Esophagus (tissue), 2 donors: ENCODE data around the gene PSTPIP2. TPM values are rescaled to one million over a fixed set of nuclear protein-coding genes. Genes with fewer than 3 reads are reported as not detected.

Experiments
- H3K27ac ChIP-seq, 2 donors: one replicate each; pipeline ENCODE4 v1.5.1; 2013; ENCODE audit warnings: low read depth in 2 of 2, mild to moderate bottlenecking in 2 of 2, inconsistent platforms in 1 of 2, low read length in 1 of 2, moderate library complexity in 1 of 2
- H3K27me3 ChIP-seq, 2 donors: one replicate each; pipeline ENCODE4 v1.6.1; 2013; ENCODE audit warnings: low read length in 2 of 2, control low read depth in 1 of 2, mild to moderate bottlenecking in 1 of 2; ENCODE audit not compliant: insufficient read depth in 2 of 2, control insufficient read depth in 1 of 2
- H3K36me3 ChIP-seq, 2 donors: one replicate each; pipeline ENCODE4 v1.6.1; 2013; ENCODE audit warnings: low read length in 1 of 2; ENCODE audit not compliant: control insufficient read depth in 2 of 2, insufficient read depth in 2 of 2
- H3K4me1 ChIP-seq, 2 donors: one replicate each; pipeline ENCODE4 v1.6.1; 2013; ENCODE audit warnings: low read length in 1 of 2; ENCODE audit not compliant: control insufficient read depth in 2 of 2, insufficient read depth in 2 of 2
- H3K4me3 ChIP-seq, 2 donors: one replicate each; pipeline ENCODE4 v1.5.1; 2013; ENCODE audit warnings: low read length in 2 of 2, mild to moderate bottlenecking in 2 of 2, low read depth in 1 of 2, moderate library complexity in 1 of 2
- H3K9me3 ChIP-seq, 2 donors: one replicate each; pipeline ENCODE4 v1.6.1; 2013; ENCODE audit warnings: mild to moderate bottlenecking in 2 of 2, low read depth in 1 of 2, low read length in 1 of 2, moderate library complexity in 1 of 2; ENCODE audit not compliant: control insufficient read depth in 2 of 2, insufficient read depth in 1 of 2
- WGBS, 2 donors: extraction: QIAGEN DNeasy Blood & Tissue Kit; methylation state at CpG; one replicate each; pipeline ENCODE4 v1.1.7; 2013; 5-methylcytosine and 5-hydroxymethylcytosine counted together
- polyA plus RNA-seq, 2 donors: library from polyadenylated mRNA; stranded (reverse); fragments of 200-250 nt; gene quantifications; one replicate each; pipeline ENCODE4 v1.2.3, GENCODE V29; 2013
- donor health status: healthy with polysubstance abuse.
- donor health status: Bipolar disorder and iron deficiency.

Gene PSTPIP2
- polyA plus RNA-seq, 2 donors = 4.2 to 6.4 TPM

- Histone ChIP-seq H3K36me3 (no peaks in the 10 kb centered on the region), H3K4me3 (no peak overlapping the region), H3K9me3 (no peaks in the 10 kb centered on the region), H3K27ac (no peak overlapping the region), H3K4me1 (no peaks in the 10 kb centered on the region), H3K27me3 (no peaks in the 10 kb centered on the region)
- 81 to 86% methylated on average over 5 of the region's 5 CpGs for WGBS, 2 donors
These were observed 31.3 kb downstream of the PSTPIP2 start for GRCh38 chr18:46040747-46041104.

- Histone ChIP-seq H3K4me3 (no peak overlapping the region), H3K27ac (no peak overlapping the region), H3K9me3 (no peaks in the 10 kb centered on the region), H3K27me3 (no peaks in the 10 kb centered on the region), H3K36me3 (no peaks in the 10 kb centered on the region), H3K4me1 (no peaks in the 10 kb centered on the region)
- WGBS, 2 donors = 84 to 90% methylated on average over 5 of the region's 5 CpGs
These were observed 31.9 kb downstream of the PSTPIP2 start for GRCh38 chr18:46040033-46040746.

GRCh38 chr18:46037512-46038305, 34.4 kb downstream of the PSTPIP2 start:
- Histone ChIP-seq H3K27me3 (no peaks in the 10 kb centered on the region), H3K4me3 (no peak overlapping the region), H3K36me3 (no peaks in the 10 kb centered on the region), H3K9me3 (no peaks in the 10 kb centered on the region), H3K27ac (no peak overlapping the region), H3K4me1 (no peaks in the 10 kb centered on the region)
- 81 to 82% methylated on average over 9 of the region's 9 CpGs for WGBS, 2 donors

GRCh38 chr18:46035696-46036680, 36.1 kb downstream of the PSTPIP2 start:
- Histone ChIP-seq H3K36me3 (no peaks in the 10 kb centered on the region), H3K27me3 (no peaks in the 10 kb centered on the region), H3K27ac (no peak overlapping the region), H3K4me1 (no peaks in the 10 kb centered on the region), H3K9me3 (no peaks in the 10 kb centered on the region), H3K4me3 (no peak overlapping the region)
- 96% methylated on average over 2 of the region's 2 CpGs for WGBS, 2 donors

- no peak overlapping the region for H3K27ac ChIP-seq
- no peaks in the 10 kb centered on the region for H3K4me1 ChIP-seq
- no peaks in the 10 kb centered on the region for H3K27me3 ChIP-seq
- no peaks in the 10 kb centered on the region for H3K36me3 ChIP-seq
- 48 to 63% methylated on average over 1 of the region's 1 CpG for WGBS, 2 donors
- H3K4me3 ChIP-seq = no peak overlapping the region
- H3K9me3 ChIP-seq = no peaks in the 10 kb centered on the region
These were observed 37.8 kb downstream of the PSTPIP2 start for GRCh38 chr18:46034230-46034629.

- no peak overlapping the region for H3K27ac ChIP-seq
- no peaks in the 10 kb centered on the region for H3K36me3 ChIP-seq
- WGBS, 2 donors = 93 to 96% methylated on average over 4 of the region's 4 CpGs
- H3K4me3 ChIP-seq = no peak overlapping the region
- no peaks in the 10 kb centered on the region for H3K9me3 ChIP-seq
- H3K27me3 ChIP-seq = no peaks in the 10 kb centered on the region
- H3K4me1 ChIP-seq = no peaks in the 10 kb centered on the region
These were observed 40.3 kb downstream of the PSTPIP2 start for GRCh38 chr18:46031741-46032140.

GRCh38 chr18:46028536-46028891, 43.5 kb downstream of the PSTPIP2 start:
- H3K36me3 ChIP-seq = no peaks in the 10 kb centered on the region
- H3K4me1 ChIP-seq = no peaks in the 10 kb centered on the region
- peak overlapping the region; percentile 34 to 59 for H3K4me3 ChIP-seq
- H3K9me3 ChIP-seq = no peaks in the 10 kb centered on the region
- peak overlapping the region in 1 of 2 donors; percentile 28 for H3K27ac ChIP-seq
- WGBS, 2 donors = 56 to 59% methylated on average over 7 of the region's 7 CpGs
- no peaks in the 10 kb centered on the region for H3K27me3 ChIP-seq

- no peaks in the 10 kb centered on the region for H3K9me3 ChIP-seq
- 87% methylated on average over 3 of the region's 3 CpGs for WGBS, 2 donors
- no peak overlapping the region for H3K4me3 ChIP-seq
- H3K27ac ChIP-seq = no peak overlapping the region
- H3K36me3 ChIP-seq = no peaks in the 10 kb centered on the region
- H3K4me1 ChIP-seq = no peaks in the 10 kb centered on the region
- no peaks in the 10 kb centered on the region for H3K27me3 ChIP-seq
These were observed 52.1 kb downstream of the PSTPIP2 start for GRCh38 chr18:46019936-46020335.

GRCh38 chr18:46013484-46014189, 58.4 kb downstream of the PSTPIP2 start:
- Histone ChIP-seq H3K4me1 (no peaks in the 10 kb centered on the region), H3K36me3 (peaks cover 0 to 7% of the 10 kb centered on the region in 2 donors), H3K4me3 (no peak overlapping the region), H3K27me3 (no peaks in the 10 kb centered on the region), H3K9me3 (no peaks in the 10 kb centered on the region), H3K27ac (no peak overlapping the region)
- WGBS, 2 donors = 75 to 83% methylated on average over 5 of the region's 5 CpGs
